Common myeloid progenitor, CD34-positive (primary cell): ENCODE data around the gene PBX3.

Experiments
- CTCF ChIA-PET: fragments of 350-600 bp; sonication (Branson Sonifier 250); formaldehyde crosslinking; loops from one replicate; lab custom pipeline; 2021; ENCODE audit warnings: antibody characterized with exemption; lab: Charles Lee
- POLR2A ChIA-PET: fragments of 350-600 bp; sonication (Branson Sonifier 250); formaldehyde crosslinking; loops from one replicate; lab custom pipeline; 2021; ENCODE audit warnings: antibody characterized with exemption; lab: Charles Lee
- DNase-seq, 3 donors: peaks; one replicate each; pipeline versions ENCODE4 v3.0.0 to v3.0.0-alpha.2; 2013
- H3K27ac ChIP-seq, 2 experiments: 1 replicate in 1 of 2; 2 replicates in 1 of 2; pipeline ENCODE4 v1.7.0; 2013; ENCODE audit warnings: inconsistent platforms in 2 of 2, low read length in 2 of 2, mild to moderate bottlenecking in 2 of 2, low read depth in 1 of 2, moderate library complexity in 1 of 2; ENCODE audit not compliant: severe bottlenecking in 2 of 2, insufficient read depth in 1 of 2, poor library complexity in 1 of 2
- H3K27me3 ChIP-seq, 5 experiments: replicated peaks in 2 of 5; 1 replicate in 3 of 5; 2 replicates in 2 of 5; pipeline versions ENCODE4 v1.6.1 to v1.7.0; 2013; ENCODE audit warnings: low read length in 4 of 5, mild to moderate bottlenecking in 2 of 5, moderate library complexity in 2 of 5, inconsistent platforms in 1 of 5; ENCODE audit not compliant: insufficient read depth in 5 of 5, control insufficient read depth in 4 of 5
- H3K36me3 ChIP-seq, 4 experiments: 1 replicate in 2 of 4; 2 replicates in 2 of 4; pipeline versions ENCODE4 v1.6.1 to v1.7.0; 2013; ENCODE audit warnings: low read length in 3 of 4, control low read depth in 1 of 4, mild to moderate bottlenecking in 1 of 4; ENCODE audit not compliant: control insufficient read depth in 4 of 4, insufficient read depth in 4 of 4
- H3K4me1 ChIP-seq, 4 experiments: 1 replicate in 3 of 4; 2 replicates in 1 of 4; pipeline versions ENCODE4 v1.6.1 to v1.7.1; 2013; ENCODE audit warnings: low read length in 3 of 4, mild to moderate bottlenecking in 3 of 4, control low read depth in 1 of 4, inconsistent platforms in 1 of 4, moderate library complexity in 1 of 4; ENCODE audit not compliant: control insufficient read depth in 4 of 4, insufficient read depth in 4 of 4; ENCODE audit errors: control extremely low read depth in 1 of 4
- H3K4me3 ChIP-seq, 7 experiments: 1 replicate in 4 of 7; 2 replicates in 3 of 7; pipeline versions ENCODE4 v1.5.1 to v1.7.0; 2013; ENCODE audit warnings: mild to moderate bottlenecking in 7 of 7, low read length in 6 of 7, moderate library complexity in 6 of 7, inconsistent platforms in 2 of 7, low read depth in 2 of 7, control low read depth in 1 of 7; ENCODE audit not compliant: insufficient read depth in 4 of 7, control insufficient read depth in 1 of 7; ENCODE audit errors: extremely low read depth in 1 of 7
- H3K9me3 ChIP-seq, 5 experiments: 1 replicate in 4 of 5; 2 replicates in 1 of 5; pipeline versions ENCODE4 v1.6.1 to v1.7.1; 2013; ENCODE audit warnings: low read length in 4 of 5, mild to moderate bottlenecking in 2 of 5, inconsistent platforms in 1 of 5, low read depth in 1 of 5, moderate library complexity in 1 of 5; ENCODE audit not compliant: control insufficient read depth in 4 of 5, insufficient read depth in 2 of 5; ENCODE audit errors: control extremely low read depth in 1 of 5
- WGBS: methylation state at CpG from one replicate; pipeline ENCODE4 v1.1.5; 2013; ENCODE audit not compliant: insufficient coverage; 5-methylcytosine and 5-hydroxymethylcytosine counted together

PBX3 gene

GRCh38 chr9:125850106-125850632, 103.0 kb downstream of the PBX3 start:
- Histone ChIP-seq H3K27me3 (no peaks in the 10 kb centered on the region), H3K9me3 (no peaks in the 10 kb centered on the region), H3K36me3 (peaks cover 0 to 2% (median 0%) of the 10 kb centered on the region in 4 experiments), H3K27ac (no peak overlapping the region), H3K4me3 (no peak overlapping the region), H3K4me1 (peaks cover 0 to 6% (median 6%) of the 10 kb centered on the region in 4 experiments)
- ChIA-PET CTCF (interaction anchor here (0.7 to 1.2 kb wide), 2 partner anchors 9 to 33 kb away, joined by 3 read pairs; no protein-coding TSS in a partner anchor), POLR2A (interaction anchor here (0.6 kb wide), 1 partner anchor 47 kb away, joined by 3 read pairs; no protein-coding TSS in a partner anchor)
- WGBS: 100% methylated on average over 1 of the region's 3 CpGs
- no peak for DNase-seq

- ChIA-PET CTCF (interaction anchor here (0.7 to 1.2 kb wide), 3 partner anchors 10 to 33 kb away, joined by 3 read pairs; no protein-coding TSS in a partner anchor), POLR2A (interaction anchor here (0.6 kb wide), 1 partner anchor 47 kb away, joined by 3 read pairs; no protein-coding TSS in a partner anchor)
- WGBS: 100% methylated on average over 1 of the region's 1 CpG
- H3K9me3 ChIP-seq: no peaks in the 10 kb centered on the region
- H3K36me3 ChIP-seq: no peaks in the 10 kb centered on the region
- H3K27me3 ChIP-seq: no peaks in the 10 kb centered on the region
- no peak for DNase-seq
- no peak overlapping the region for H3K27ac ChIP-seq
- H3K4me3 ChIP-seq: no peak overlapping the region
- peaks cover 0 to 6% (median 6%) of the 10 kb centered on the region in 4 experiments for H3K4me1 ChIP-seq
Measured at GRCh38 chr9:125850763-125851162, 103.6 kb downstream of the PBX3 start.

GRCh38 chr9:125851979-125852378, 104.8 kb downstream of the PBX3 start:
- no peaks in the 10 kb centered on the region for H3K36me3 ChIP-seq
- H3K27ac ChIP-seq: no peak overlapping the region
- ChIA-PET POLR2A (interaction anchor here (0.6 kb wide), 1 partner anchor 62 kb away, joined by 3 read pairs; no protein-coding TSS in a partner anchor), CTCF (interaction anchor here (0.6 to 1.2 kb wide), 2 partner anchors 13 to 112 kb away, joined by 3 read pairs; no protein-coding TSS in a partner anchor)
- H3K9me3 ChIP-seq: no peaks in the 10 kb centered on the region
- no peak overlapping the region for H3K4me3 ChIP-seq
- DNase-seq: no peak
- peaks cover 0 to 6% (median 6%) of the 10 kb centered on the region in 4 experiments for H3K4me1 ChIP-seq
- WGBS: 100% methylated on average over 2 of the region's 2 CpGs
- H3K27me3 ChIP-seq: no peaks in the 10 kb centered on the region

GRCh38 chr9:125852386-125852785, 105.2 kb downstream of the PBX3 start:
- Histone ChIP-seq H3K36me3 (no peaks in the 10 kb centered on the region), H3K27me3 (no peaks in the 10 kb centered on the region), H3K9me3 (no peaks in the 10 kb centered on the region), H3K4me1 (peaks cover 0 to 6% (median 6%) of the 10 kb centered on the region in 4 experiments), H3K27ac (no peak overlapping the region), H3K4me3 (no peak overlapping the region)
- ChIA-PET CTCF (interaction anchor here (0.6 kb wide), 1 partner anchor 112 kb away, joined by 3 read pairs; no protein-coding TSS in a partner anchor), POLR2A (no interaction called here)
- WGBS: no CpG with 5 or more reads among the region's 2 CpGs
- no peak for DNase-seq

GRCh38 chr9:125854553-125855275, 107.5 kb downstream of the PBX3 start:
- Histone ChIP-seq H3K4me1 (peaks cover 0 to 6% (median 2%) of the 10 kb centered on the region in 4 experiments), H3K27me3 (no peaks in the 10 kb centered on the region), H3K9me3 (no peaks in the 10 kb centered on the region), H3K4me3 (peak overlapping the region in 1 of 7 experiments; percentile 20), H3K27ac (peak overlapping the region; percentile 7 to 35), H3K36me3 (no peaks in the 10 kb centered on the region)
- ChIA-PET POLR2A (no interaction called here), CTCF (no interaction called here)
- DNase-seq: peak in 2 of 3 donors; percentile 45 to 61

- POLR2A ChIA-PET: no interaction called here
- H3K36me3 ChIP-seq: no peaks in the 10 kb centered on the region
- H3K4me3 ChIP-seq: no peak overlapping the region
- WGBS: 98% methylated on average over 9 of the region's 9 CpGs
- DNase-seq: no peak
- H3K27ac ChIP-seq: no peak overlapping the region
- H3K4me1 ChIP-seq: peaks cover 0 to 6% (median 2%) of the 10 kb centered on the region in 4 experiments
- no peaks in the 10 kb centered on the region for H3K27me3 ChIP-seq
- H3K9me3 ChIP-seq: peaks cover 0 to 3% (median 0%) of the 10 kb centered on the region in 5 experiments
- CTCF ChIA-PET: interaction anchor here (0.7 to 1.0 kb wide), 2 partner anchors 9 to 25 kb away, joined by 3 read pairs; no protein-coding TSS in a partner anchor
Measured at GRCh38 chr9:125856331-125856730, 109.2 kb downstream of the PBX3 start.
